ENCODE data around the gene KLHDC4.

GRCh38 chr16:87766485-87766797 is 655 bp upstream of the KLHDC4 start:
- TF ChIP-seq CTCF (IDR thresholded peaks at IDR 0.05) (no peak), POLR2AphosphoS5 (IDR thresholded peaks at IDR 0.05; ENCODE audit: low read depth, low read length) (no peak), REST (IDR thresholded peaks at IDR 0.05; ENCODE audit: insufficient read depth in 1 of 2, low read depth in 2 of 2, low read length in 1 of 2) (no peak), SIN3A (IDR thresholded peaks at IDR 0.05; ENCODE audit: borderline replicate concordance, insufficient read depth, low read depth, low read length) (no peak)
